Esophagus muscularis mucosa (tissue), 4 donors: ENCODE measurements around the gene PTPN20.
"Not testable (repeated sequence)": the region's sequence is repeated elsewhere in the genome, so short reads cannot be mapped to it uniquely, and the experiment has no call there.

Source experiments
- EP300 ChIP-seq: sonication (generic); formaldehyde crosslinking; IDR thresholded peaks from one replicate; pipeline ENCODE4 v1.6.1; 2017; ENCODE audit warnings: antibody characterized with exemption
- POLR2A ChIP-seq: fragments of 450-650 bp; IDR thresholded peaks from one replicate; pipeline ENCODE4 v1.6.1; 2017; ENCODE audit warnings: antibody characterized with exemption, moderate library complexity, mild to moderate bottlenecking, low read depth
- POLR2AphosphoS5 ChIP-seq, 2 donors: sonication (generic); formaldehyde crosslinking; IDR thresholded peaks; one replicate each; pipeline ENCODE4 v1.6.1; 2017; ENCODE audit warnings: antibody characterized with exemption in 2 of 2
- TF ChIP-seq, protein P1 (sequence below), 3 experiments: fragments of 200-600 bp in 2 of 3; fragments of 450-650 bp in 1 of 3; sonication (generic) in 2 of 3; IDR thresholded peaks; one replicate each; pipeline ENCODE4 v1.5.1; 2017 to 2019; ENCODE audit warnings: antibody characterized with exemption in 3 of 3, mild to moderate bottlenecking in 2 of 3, moderate library complexity in 1 of 3

DNA sequence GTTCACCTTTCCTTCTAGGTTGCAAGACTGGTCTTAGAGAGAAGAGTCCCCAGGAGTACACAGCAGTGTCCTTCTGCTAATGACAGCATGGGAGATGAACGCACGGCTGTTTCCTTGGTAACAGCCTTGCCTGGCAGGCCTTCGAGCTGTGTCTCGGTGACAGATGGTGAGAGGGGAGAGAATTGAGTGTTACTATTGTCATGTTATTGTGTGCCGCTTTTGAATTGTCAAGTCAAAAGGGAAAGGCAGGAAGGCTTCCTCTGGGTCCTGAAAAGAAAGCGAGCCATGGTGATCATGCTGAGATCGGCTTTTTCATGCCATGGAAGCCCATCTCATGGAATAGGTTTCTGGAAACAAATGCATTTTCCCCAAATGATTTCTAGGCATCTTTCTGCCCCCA lies 32.5 kb upstream of the PTPN20 start:
- TF ChIP-seq, protein P1, sequence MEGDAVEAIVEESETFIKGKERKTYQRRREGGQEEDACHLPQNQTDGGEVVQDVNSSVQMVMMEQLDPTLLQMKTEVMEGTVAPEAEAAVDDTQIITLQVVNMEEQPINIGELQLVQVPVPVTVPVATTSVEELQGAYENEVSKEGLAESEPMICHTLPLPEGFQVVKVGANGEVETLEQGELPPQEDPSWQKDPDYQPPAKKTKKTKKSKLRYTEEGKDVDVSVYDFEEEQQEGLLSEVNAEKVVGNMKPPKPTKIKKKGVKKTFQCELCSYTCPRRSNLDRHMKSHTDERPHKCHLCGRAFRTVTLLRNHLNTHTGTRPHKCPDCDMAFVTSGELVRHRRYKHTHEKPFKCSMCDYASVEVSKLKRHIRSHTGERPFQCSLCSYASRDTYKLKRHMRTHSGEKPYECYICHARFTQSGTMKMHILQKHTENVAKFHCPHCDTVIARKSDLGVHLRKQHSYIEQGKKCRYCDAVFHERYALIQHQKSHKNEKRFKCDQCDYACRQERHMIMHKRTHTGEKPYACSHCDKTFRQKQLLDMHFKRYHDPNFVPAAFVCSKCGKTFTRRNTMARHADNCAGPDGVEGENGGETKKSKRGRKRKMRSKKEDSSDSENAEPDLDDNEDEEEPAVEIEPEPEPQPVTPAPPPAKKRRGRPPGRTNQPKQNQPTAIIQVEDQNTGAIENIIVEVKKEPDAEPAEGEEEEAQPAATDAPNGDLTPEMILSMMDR (IDR thresholded peaks at IDR 0.05), result not testable (repeated sequence)
- not testable (repeated sequence) for TF ChIP-seq POLR2A; EP300; POLR2AphosphoS5 (IDR thresholded peaks at IDR 0.05)
